Sigmoid colon (tissue), 7 donors: ENCODE data around the gene AURKAIP1. TPM values are rescaled to one million over a fixed set of nuclear protein-coding genes. Genes with fewer than 3 reads are reported as not detected.

Experiments
- DNase-seq: peaks from one replicate; pipeline ENCODE4 v3.0.0-alpha.2; 2019
- H3K27ac ChIP-seq, 4 donors: fragments of 200-600 bp; sonication (generic); one replicate each; pipeline ENCODE4 v1.5.1; 2016 to 2019; ENCODE audit warnings: mild to moderate bottlenecking in 1 of 4
- H3K27me3 ChIP-seq, 3 donors: fragments of 200-600 bp; sonication (generic); one replicate each; pipeline ENCODE4 v1.5.1; 2019; ENCODE audit warnings: mild to moderate bottlenecking in 1 of 3
- H3K36me3 ChIP-seq, 4 donors: fragments of 200-600 bp; sonication (generic); one replicate each; pipeline ENCODE4 v1.5.1; 2016 to 2019
- H3K4me1 ChIP-seq, 4 donors: fragments of 200-600 bp; sonication (generic); one replicate each; pipeline ENCODE4 v1.5.1; 2017 to 2019
- H3K4me3 ChIP-seq, 4 donors: fragments of 200-600 bp; sonication (generic); one replicate each; pipeline ENCODE4 v1.5.1; 2017 to 2019; ENCODE audit warnings: mild to moderate bottlenecking in 2 of 4, moderate library complexity in 1 of 4
- H3K9me3 ChIP-seq, 4 donors: fragments of 200-600 bp in 3 of 4; sonication (generic) in 3 of 4; one replicate each; pipeline versions ENCODE4 v1.5.1 to v1.6.1; 2013 to 2019
- EP300 ChIP-seq, 4 donors: sonication (generic); formaldehyde crosslinking; IDR thresholded peaks; one replicate each; pipeline ENCODE4 v1.6.1; 2017; ENCODE audit warnings: antibody characterized with exemption in 4 of 4
- POLR2A ChIP-seq, 2 donors: fragments of 450-650 bp; IDR thresholded peaks; one replicate each; pipeline ENCODE4 v1.6.1; 2016; ENCODE audit warnings: antibody characterized with exemption in 2 of 2, mild to moderate bottlenecking in 2 of 2, moderate library complexity in 2 of 2
- POLR2AphosphoS5 ChIP-seq, 4 donors: sonication (generic); formaldehyde crosslinking; IDR thresholded peaks; one replicate each; pipeline ENCODE4 v1.6.1; 2017; ENCODE audit warnings: antibody characterized with exemption in 4 of 4
- WGBS, 2 donors: extraction: QIAGEN DNeasy Blood & Tissue Kit; methylation state at CpG; one replicate each; pipeline ENCODE4 v1.1.7; 2013; 5-methylcytosine and 5-hydroxymethylcytosine counted together
- intact Hi-C: fragments of 100-400 bp; cut with DNase I; formaldehyde crosslinking; loops from one replicate; pipeline ENCODE4 v1.15.1; 2023
- polyA plus RNA-seq, 3 donors: library from polyadenylated mRNA; stranded (reverse); fragments of 200-250 nt; gene quantifications; one replicate each; pipeline ENCODE4 v1.2.3, GENCODE V29; 2013
- total RNA-seq, 4 donors: library from RNA; depleted of rRNA; stranded (reverse); fragments of >200 nt; gene quantifications; one replicate each; pipeline ENCODE4 v1.1.0, GENCODE V29; 2016
- TF ChIP-seq, protein P1 (sequence below), 4 experiments: fragments of 450-650 bp in 3 of 4; fragments of 200-600 bp in 1 of 4; IDR thresholded peaks; one replicate each; pipeline ENCODE4 v1.5.1; 2016 to 2019; ENCODE audit warnings: antibody characterized with exemption in 4 of 4, mild to moderate bottlenecking in 3 of 4, moderate library complexity in 2 of 4
- donor health status: healthy with polysubstance abuse.
- donor health status: Bipolar disorder and iron deficiency.
- donor health status: healthy.

The AURKAIP1 gene
- total and polyA plus RNA-seq, 7 donors, result 89.3 to 288 (median 143) TPM

DNA sequence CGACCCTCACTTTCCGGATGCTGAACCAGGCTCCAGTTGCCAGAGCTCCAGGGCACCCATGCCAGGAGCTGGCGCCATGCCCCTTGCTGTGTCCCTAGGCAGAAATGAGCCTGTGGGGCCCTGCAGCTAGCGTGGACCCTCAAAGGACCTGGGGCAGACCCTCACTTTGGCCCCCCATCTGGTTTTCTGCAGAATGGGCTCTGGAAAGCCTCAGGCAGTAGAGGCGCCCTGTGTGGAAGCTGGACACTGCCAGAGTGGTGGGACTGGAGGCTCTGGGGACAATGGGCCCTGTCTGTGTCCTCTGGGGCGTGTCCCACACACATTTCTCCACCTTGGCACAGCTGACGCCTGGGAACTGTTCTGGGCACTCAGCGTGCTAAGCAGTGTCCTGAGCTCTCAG is 6.3 kb upstream of the AURKAIP1 start:
- WGBS, 2 donors, result 80 to 83% methylated on average over 8 of the region's 8 CpGs
- Histone ChIP-seq H3K4me3 (no peak overlapping the region), H3K4me1 (peaks cover 0 to under 1% (median 0%) of the 10 kb centered on the region in 4 donors), H3K9me3 (no peaks in the 10 kb centered on the region), H3K36me3 (peaks cover under 1 to 24% (median 8%) of the 10 kb centered on the region in 4 donors), H3K27ac (no peak overlapping the region), H3K27me3 (no peaks in the 10 kb centered on the region)
- TF ChIP-seq EP300 (IDR thresholded peaks at IDR 0.05), result no peak
- TF ChIP-seq, protein P1, sequence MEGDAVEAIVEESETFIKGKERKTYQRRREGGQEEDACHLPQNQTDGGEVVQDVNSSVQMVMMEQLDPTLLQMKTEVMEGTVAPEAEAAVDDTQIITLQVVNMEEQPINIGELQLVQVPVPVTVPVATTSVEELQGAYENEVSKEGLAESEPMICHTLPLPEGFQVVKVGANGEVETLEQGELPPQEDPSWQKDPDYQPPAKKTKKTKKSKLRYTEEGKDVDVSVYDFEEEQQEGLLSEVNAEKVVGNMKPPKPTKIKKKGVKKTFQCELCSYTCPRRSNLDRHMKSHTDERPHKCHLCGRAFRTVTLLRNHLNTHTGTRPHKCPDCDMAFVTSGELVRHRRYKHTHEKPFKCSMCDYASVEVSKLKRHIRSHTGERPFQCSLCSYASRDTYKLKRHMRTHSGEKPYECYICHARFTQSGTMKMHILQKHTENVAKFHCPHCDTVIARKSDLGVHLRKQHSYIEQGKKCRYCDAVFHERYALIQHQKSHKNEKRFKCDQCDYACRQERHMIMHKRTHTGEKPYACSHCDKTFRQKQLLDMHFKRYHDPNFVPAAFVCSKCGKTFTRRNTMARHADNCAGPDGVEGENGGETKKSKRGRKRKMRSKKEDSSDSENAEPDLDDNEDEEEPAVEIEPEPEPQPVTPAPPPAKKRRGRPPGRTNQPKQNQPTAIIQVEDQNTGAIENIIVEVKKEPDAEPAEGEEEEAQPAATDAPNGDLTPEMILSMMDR (IDR thresholded peaks at IDR 0.05), result no peak
- TF ChIP-seq POLR2A (IDR thresholded peaks at IDR 0.05), result no peak
- TF ChIP-seq POLR2AphosphoS5 (IDR thresholded peaks at IDR 0.05), result no peak
- DNase-seq, result no peak
- intact Hi-C loops, result no loop called here

DNA sequence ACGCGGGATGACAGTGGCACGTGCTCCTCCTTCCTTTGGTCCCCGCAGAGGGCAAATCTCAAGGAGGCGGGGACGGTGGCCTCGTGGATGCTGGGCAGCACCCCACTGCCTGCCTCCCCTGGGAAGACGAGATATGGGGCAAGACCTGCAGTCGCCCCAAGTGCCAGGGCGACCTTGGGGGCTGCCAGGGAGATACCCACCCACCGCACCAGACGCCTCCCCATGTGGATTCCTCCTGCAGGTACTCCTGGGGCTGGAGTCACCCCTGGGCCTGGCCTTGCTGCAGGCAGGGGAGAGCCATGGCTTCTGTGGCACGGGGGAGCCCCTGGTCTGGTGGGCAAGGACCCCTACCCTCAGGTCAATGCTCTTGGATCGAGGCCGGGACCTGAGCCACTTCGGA is 5.9 kb upstream of the AURKAIP1 start:
- peaks cover 0 to 20% (median 4%) of the 10 kb centered on the region in 4 donors for H3K36me3 ChIP-seq
- no peaks in the 10 kb centered on the region for H3K9me3 ChIP-seq
- no peak for DNase-seq
- H3K27me3 ChIP-seq, result no peaks in the 10 kb centered on the region
- intact Hi-C loops, result no loop called here
- peaks cover 0 to 5% (median 3%) of the 10 kb centered on the region in 4 donors for H3K4me1 ChIP-seq
- H3K27ac ChIP-seq, result no peak overlapping the region
- TF ChIP-seq EP300 (IDR thresholded peaks at IDR 0.05) (no peak), POLR2A (IDR thresholded peaks at IDR 0.05) (no peak), POLR2AphosphoS5 (IDR thresholded peaks at IDR 0.05) (no peak)
- TF ChIP-seq, protein P1 (IDR thresholded peaks at IDR 0.05), result no peak
- 95% methylated on average over 16 of the region's 16 CpGs for WGBS, 2 donors
- H3K4me3 ChIP-seq, result no peak overlapping the region

DNA sequence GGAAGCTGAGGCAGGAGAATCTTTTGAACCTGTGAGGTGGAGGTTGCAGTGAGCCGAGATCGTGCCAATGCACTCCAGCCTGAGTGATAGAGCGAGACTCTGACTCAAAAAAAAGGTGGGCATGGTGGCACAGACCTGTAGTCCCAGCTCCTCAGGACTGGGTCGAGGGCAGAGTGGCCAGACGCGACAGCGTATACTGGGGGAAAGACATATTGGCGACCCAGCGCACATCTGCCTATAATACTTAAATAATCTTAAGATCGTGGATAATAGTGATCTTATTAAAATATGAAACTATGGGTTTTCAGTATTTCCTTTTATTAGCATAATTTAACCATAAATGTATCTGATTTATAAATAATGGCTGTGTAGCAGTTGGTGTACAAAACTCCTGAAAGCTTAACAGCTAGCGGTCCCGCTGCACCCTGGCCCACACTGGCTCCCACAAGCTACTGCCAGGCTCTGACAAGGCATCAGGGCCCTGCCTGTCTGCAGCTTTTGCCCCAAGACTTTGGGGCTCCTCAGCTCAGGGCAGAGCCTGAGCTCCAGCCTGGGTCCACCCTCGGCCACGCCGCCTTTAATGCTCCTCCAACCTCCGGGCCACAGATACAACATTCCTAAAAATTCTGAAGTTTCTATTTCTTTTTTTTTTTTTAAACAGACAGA is 2.7 kb upstream of the AURKAIP1 start:
- 96% methylated on average over 16 of the region's 16 CpGs for whole genome bisulfite sequencing, 2 donors
- intact Hi-C loops, result no loop called here
- no peak for TF ChIP-seq EP300 (IDR thresholded peaks at IDR 0.05)
- TF ChIP-seq POLR2A (IDR thresholded peaks at IDR 0.05), result no peak
- no peak for TF ChIP-seq POLR2AphosphoS5 (IDR thresholded peaks at IDR 0.05)
- TF ChIP-seq, protein P1 (IDR thresholded peaks at IDR 0.05), result no peak
- H3K4me1 ChIP-seq, result peaks cover 2 to 26% (median 20%) of the 10 kb centered on the region in 4 donors
- DNase-seq, result no peak
- no peaks in the 10 kb centered on the region for H3K9me3 ChIP-seq
- H3K4me3 ChIP-seq, result no peak overlapping the region
- no peak overlapping the region for H3K27ac ChIP-seq
- H3K36me3 ChIP-seq, result peaks cover 0 to 18% (median 4%) of the 10 kb centered on the region in 4 donors
- H3K27me3 ChIP-seq, result no peaks in the 10 kb centered on the region

DNA sequence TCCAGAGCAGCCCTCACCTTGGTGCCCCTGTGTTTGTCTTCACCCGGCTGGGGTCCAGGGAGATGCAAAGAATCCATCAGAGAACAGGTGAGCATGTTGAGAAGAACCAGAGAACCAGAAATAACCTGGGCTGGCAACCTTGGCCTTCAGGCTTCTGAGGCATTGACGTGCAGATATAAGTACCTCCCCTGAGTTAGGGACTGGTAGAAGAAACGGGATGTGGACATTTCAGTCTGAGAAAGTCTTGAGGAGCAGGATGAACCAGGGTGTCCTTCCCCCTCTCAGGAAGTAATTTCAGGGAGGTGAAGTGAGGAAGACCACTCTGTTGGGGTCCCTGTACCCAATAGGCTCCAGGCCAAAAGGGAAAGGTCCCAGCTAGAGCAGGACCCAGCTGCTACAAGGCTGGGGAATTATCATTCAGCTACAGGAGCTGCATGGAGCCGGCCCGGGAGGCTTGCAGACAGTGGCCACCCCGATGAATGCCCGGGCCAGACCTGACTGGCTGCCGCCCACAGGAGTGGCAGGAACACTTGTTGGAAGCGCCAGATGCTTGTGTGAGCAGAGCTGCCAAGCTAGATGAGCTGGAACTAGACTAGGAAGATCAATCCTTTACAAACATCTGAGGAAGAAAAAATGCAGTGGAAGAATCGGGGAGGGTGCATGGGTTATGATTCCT is 1.7 kb upstream of the AURKAIP1 start:
- no peak for DNase-seq
- WGBS, 2 donors, result 92% methylated on average over 10 of the region's 10 CpGs
- TF ChIP-seq POLR2AphosphoS5 (IDR thresholded peaks at IDR 0.05) (no peak), EP300 (IDR thresholded peaks at IDR 0.05) (no peak), POLR2A (IDR thresholded peaks at IDR 0.05) (no peak)
- TF ChIP-seq, protein P1 (IDR thresholded peaks at IDR 0.05), result no peak
- Histone ChIP-seq H3K36me3 (peaks cover 0 to 20% (median 4%) of the 10 kb centered on the region in 4 donors), H3K9me3 (no peaks in the 10 kb centered on the region), H3K4me3 (no peak overlapping the region), H3K4me1 (peaks cover 2 to 35% (median 30%) of the 10 kb centered on the region in 4 donors), H3K27ac (peak overlapping the region in 2 of 4 donors; percentile 92 to 96), H3K27me3 (no peaks in the 10 kb centered on the region)
- intact Hi-C loops, result no loop called here
